ENCODE results near the gene SKAP1. TPM values are rescaled to one million over a fixed set of nuclear protein-coding genes. Genes with fewer than 3 reads are reported as not detected.

Gene SKAP1
- total RNA-seq, 6 donors from 2014 or later = 1.9 to 5.3 (median 3.9) TPM

DNA sequence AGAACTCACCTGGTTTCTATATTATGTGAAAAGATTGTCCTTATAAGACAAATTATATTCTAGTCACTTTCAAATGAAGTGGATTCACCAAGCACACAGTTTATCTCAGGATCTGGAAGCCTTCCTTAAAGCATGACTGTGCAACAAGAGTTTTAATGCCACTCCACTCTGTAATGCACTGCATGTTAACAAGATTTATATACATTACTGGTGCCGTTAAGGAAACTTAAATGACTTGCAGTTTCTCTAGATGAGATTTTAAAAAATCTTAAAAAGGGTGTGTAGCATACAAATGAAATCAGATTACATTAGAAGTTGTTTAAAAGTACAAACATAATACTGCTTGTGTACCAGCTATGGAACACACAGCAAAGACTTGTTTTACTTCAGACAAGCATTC is 171.7 kb downstream of the SKAP1 start:
- Histone ChIP-seq H3K9me3 (no peaks in the 10 kb centered on the region), H3K27me3 (no peaks in the 10 kb centered on the region), H3K4me3 (no peak overlapping the region), H3K27ac (no peak overlapping the region), H3K4me1 (no peaks in the 10 kb centered on the region), H3K36me3 (no peaks in the 10 kb centered on the region)
- TF ChIP-seq EP300 (IDR thresholded peaks at IDR 0.05) (no peak), POLR2A (IDR thresholded peaks at IDR 0.05) (no peak), POLR2AphosphoS5 (IDR thresholded peaks at IDR 0.05) (no peak)
- TF ChIP-seq, protein P1, sequence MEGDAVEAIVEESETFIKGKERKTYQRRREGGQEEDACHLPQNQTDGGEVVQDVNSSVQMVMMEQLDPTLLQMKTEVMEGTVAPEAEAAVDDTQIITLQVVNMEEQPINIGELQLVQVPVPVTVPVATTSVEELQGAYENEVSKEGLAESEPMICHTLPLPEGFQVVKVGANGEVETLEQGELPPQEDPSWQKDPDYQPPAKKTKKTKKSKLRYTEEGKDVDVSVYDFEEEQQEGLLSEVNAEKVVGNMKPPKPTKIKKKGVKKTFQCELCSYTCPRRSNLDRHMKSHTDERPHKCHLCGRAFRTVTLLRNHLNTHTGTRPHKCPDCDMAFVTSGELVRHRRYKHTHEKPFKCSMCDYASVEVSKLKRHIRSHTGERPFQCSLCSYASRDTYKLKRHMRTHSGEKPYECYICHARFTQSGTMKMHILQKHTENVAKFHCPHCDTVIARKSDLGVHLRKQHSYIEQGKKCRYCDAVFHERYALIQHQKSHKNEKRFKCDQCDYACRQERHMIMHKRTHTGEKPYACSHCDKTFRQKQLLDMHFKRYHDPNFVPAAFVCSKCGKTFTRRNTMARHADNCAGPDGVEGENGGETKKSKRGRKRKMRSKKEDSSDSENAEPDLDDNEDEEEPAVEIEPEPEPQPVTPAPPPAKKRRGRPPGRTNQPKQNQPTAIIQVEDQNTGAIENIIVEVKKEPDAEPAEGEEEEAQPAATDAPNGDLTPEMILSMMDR (IDR thresholded peaks at IDR 0.05) = no peak
- ATAC-seq (ENCODE audit: low FRiP score in 2 of 2) (no peak), DNase-seq (no peak)
- 65% methylated on average over 1 of the region's 1 CpG for WGBS, 2 donors

DNA sequence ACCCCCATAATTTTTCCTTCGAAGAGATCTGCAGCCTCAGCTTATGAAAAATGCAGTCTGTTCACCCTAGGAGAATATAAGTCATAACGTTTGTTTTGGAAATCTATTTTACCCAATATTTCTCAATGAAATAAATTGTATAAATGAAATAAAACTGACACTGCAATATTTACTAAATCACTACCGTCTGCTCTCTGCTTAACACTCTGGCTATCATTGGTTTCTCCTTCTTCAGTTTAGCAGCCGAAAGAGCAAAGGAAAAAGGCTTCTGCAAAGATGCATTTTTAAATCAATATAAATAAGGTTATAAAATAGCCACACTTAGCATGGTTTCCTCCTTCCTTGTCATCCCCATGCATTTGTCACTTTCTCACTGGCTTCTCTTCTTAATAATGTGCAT is 174.3 kb downstream of the SKAP1 start:
- TF ChIP-seq POLR2AphosphoS5 (IDR thresholded peaks at IDR 0.05) (no peak), EP300 (IDR thresholded peaks at IDR 0.05) (no peak), POLR2A (IDR thresholded peaks at IDR 0.05) (no peak)
- TF ChIP-seq, protein P1 (IDR thresholded peaks at IDR 0.05) = no peak
- WGBS, 2 donors = 85 to 87% methylated on average over 4 of the region's 4 CpGs

DNA sequence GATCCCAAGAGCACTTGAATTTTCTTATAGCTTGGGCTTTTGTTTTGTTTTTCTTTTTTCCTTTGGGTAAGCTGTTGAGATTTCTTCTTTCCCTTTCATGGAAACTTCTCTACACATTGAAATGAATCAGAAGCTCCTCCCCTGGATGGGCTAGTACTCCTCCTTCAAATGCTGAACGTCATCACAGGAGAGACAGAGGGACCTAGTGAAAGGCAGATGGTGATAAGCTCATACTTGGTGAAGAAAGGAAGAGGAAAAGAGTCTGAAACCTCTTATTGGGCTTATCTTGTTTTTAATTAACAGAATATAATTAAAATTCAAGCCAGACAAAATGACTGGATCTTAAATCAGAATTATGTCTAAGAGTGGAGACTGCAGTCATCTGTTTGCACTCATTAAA is 175.1 kb downstream of the SKAP1 start:
- no peaks in the 10 kb centered on the region for H3K27me3 ChIP-seq
- DNase-seq (no peak), ATAC-seq (ENCODE audit: low FRiP score in 2 of 2) (no peak)
- no peak overlapping the region for H3K4me3 ChIP-seq
- no peaks in the 10 kb centered on the region for H3K36me3 ChIP-seq
- H3K9me3 ChIP-seq = no peaks in the 10 kb centered on the region
- TF ChIP-seq, protein P1 (IDR thresholded peaks at IDR 0.05) = no peak
- no peak for TF ChIP-seq POLR2A (IDR thresholded peaks at IDR 0.05)
- no peak for TF ChIP-seq EP300 (IDR thresholded peaks at IDR 0.05)
- no peak for TF ChIP-seq POLR2AphosphoS5 (IDR thresholded peaks at IDR 0.05)
- 33 to 44% methylated on average over 1 of the region's 1 CpG for WGBS, 2 donors
- H3K27ac ChIP-seq = no peak overlapping the region
- no peaks in the 10 kb centered on the region for H3K4me1 ChIP-seq

More for the DNA sequence above, 174.3 kb downstream of the SKAP1 start:
- DNase-seq = no peak
- no peaks in the 10 kb centered on the region for H3K36me3 ChIP-seq
- H3K9me3 ChIP-seq = no peaks in the 10 kb centered on the region
- H3K27ac ChIP-seq = no peak overlapping the region
- H3K4me1 ChIP-seq = no peaks in the 10 kb centered on the region
- no peak for ATAC-seq (ENCODE audit: low FRiP score in 2 of 2)
- H3K4me3 ChIP-seq = no peak overlapping the region
- H3K27me3 ChIP-seq = no peaks in the 10 kb centered on the region

GRCh38 chr17:48253975-48254374 is 176.0 kb downstream of the SKAP1 start:
- Histone ChIP-seq H3K9me3 (no peaks in the 10 kb centered on the region), H3K27ac (no peak overlapping the region), H3K36me3 (no peaks in the 10 kb centered on the region), H3K27me3 (no peaks in the 10 kb centered on the region), H3K4me3 (no peak overlapping the region), H3K4me1 (no peaks in the 10 kb centered on the region)
- whole genome bisulfite sequencing, 2 donors = 82 to 86% methylated on average over 2 of the region's 2 CpGs
- no peak for TF ChIP-seq EP300 (IDR thresholded peaks at IDR 0.05)
- no peak for TF ChIP-seq POLR2A (IDR thresholded peaks at IDR 0.05)
- TF ChIP-seq, protein P1 (IDR thresholded peaks at IDR 0.05) = no peak
- no peak for TF ChIP-seq POLR2AphosphoS5 (IDR thresholded peaks at IDR 0.05)
- DNase-seq (no peak), ATAC-seq (ENCODE audit: low FRiP score in 2 of 2) (no peak)

DNA sequence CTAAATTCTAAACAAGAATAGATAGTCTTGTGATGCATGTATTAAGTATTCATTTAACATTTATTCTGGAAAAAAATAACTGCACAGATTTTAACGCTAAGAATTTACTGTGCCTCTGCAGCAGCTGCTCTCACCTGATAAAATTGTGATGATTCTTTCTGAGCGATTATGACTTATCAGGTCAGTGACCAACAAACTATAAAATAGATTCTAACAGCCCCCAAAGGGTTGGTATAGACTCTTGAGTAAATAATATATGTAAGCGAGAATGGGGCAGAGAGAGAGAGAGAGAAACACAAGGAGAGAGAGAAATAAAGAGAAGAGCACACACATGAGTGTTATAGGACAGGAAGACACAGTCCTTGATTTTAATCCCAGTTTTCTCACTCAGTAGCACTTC is 178.1 kb downstream of the SKAP1 start:
- TF ChIP-seq EP300 (IDR thresholded peaks at IDR 0.05) (no peak), POLR2A (IDR thresholded peaks at IDR 0.05) (no peak), POLR2AphosphoS5 (IDR thresholded peaks at IDR 0.05) (no peak)
- TF ChIP-seq, protein P1 (IDR thresholded peaks at IDR 0.05) = no peak
- Histone ChIP-seq H3K36me3 (no peaks in the 10 kb centered on the region), H3K9me3 (no peaks in the 10 kb centered on the region), H3K27ac (no peak overlapping the region), H3K27me3 (no peaks in the 10 kb centered on the region), H3K4me1 (no peaks in the 10 kb centered on the region), H3K4me3 (no peak overlapping the region)
- 86 to 87% methylated on average over 3 of the region's 3 CpGs for WGBS, 2 donors
- DNase-seq (no peak), ATAC-seq (ENCODE audit: low FRiP score in 2 of 2) (no peak)

Measured in upper lobe of left lung (tissue), 6 donors.